Left lobe of liver (tissue), 2 donors: Measurements from ENCODE around the gene MYCBP. TPM values are rescaled to one million over a fixed set of nuclear protein-coding genes. Genes with fewer than 3 reads are reported as not detected.
A peak's percentile ranks its signal among the peaks of the same experiment; 100 is the strongest.
"Not testable (repeated sequence)": the region's sequence is repeated elsewhere in the genome, so short reads cannot be mapped to it uniquely, and the experiment has no call there.

Experiments
- ATAC-seq: fragments of 200-7000 bp; cut with Tn5 transposase; one replicate; pipeline ENCODE4 v1.9.1; 2020; ENCODE audit warnings: mild to moderate bottlenecking, moderate library complexity
- DNase-seq: peaks from one replicate; pipeline ENCODE4 v3.0.0-alpha.2; 2020; ENCODE audit warnings: low spot score
- total RNA-seq: library from RNA; stranded (reverse); gene quantifications from one replicate; pipeline ENCODE4 v1.2.1, GENCODE V29; 2021
- donor health status: DM: no; HTN: no; CAD: no; lungs with moderate emphysema.
- donor health status: DM: no; HTN: yes; CAD: no.

The MYCBP gene
- 10.9 TPM for total RNA-seq

GRCh38 chr1:38873027-38873969 lies at the start of gene MYCBP:
Gene MYCBP, minus strand, starts transcription at chr1:38873348. Its CDS starts 43 bp downstream, at chr1:38873305.
- DNase-seq: peak; percentile 98
- ATAC-seq: peak; percentile 99

GRCh38 chr1:38919130-38919529 lies 46.0 kb upstream of the MYCBP start:
- ATAC-seq (peak; percentile 88), DNase-seq (no peak)

GRCh38 chr1:38918568-38918967 lies 45.4 kb upstream of the MYCBP start:
- ATAC-seq (no peak), DNase-seq (no peak)

GRCh38 chr1:38917772-38918171 lies 44.6 kb upstream of the MYCBP start:
- no peak for ATAC-seq
- peak; percentile 6 for DNase-seq

- ATAC-seq (no peak), DNase-seq (peak; percentile 3)
Measured at GRCh38 chr1:38917337-38917736, 44.2 kb upstream of the MYCBP start.

- no peak for DNase-seq
- no peak for ATAC-seq
Measured at GRCh38 chr1:38915352-38915948, 42.3 kb upstream of the MYCBP start.

GRCh38 chr1:38914908-38915307 lies 41.8 kb upstream of the MYCBP start:
- not testable (repeated sequence) for ATAC-seq, DNase-seq

GRCh38 chr1:38908821-38909220 lies 35.7 kb upstream of the MYCBP start:
- ATAC-seq (no peak), DNase-seq (no peak)

GRCh38 chr1:38905985-38906384 lies 32.8 kb upstream of the MYCBP start:
- ATAC-seq: no peak
- no peak for DNase-seq

GRCh38 chr1:38899560-38899959 lies 26.4 kb upstream of the MYCBP start:
- DNase-seq (no peak), ATAC-seq (no peak)

GRCh38 chr1:38898653-38899230 lies 25.6 kb upstream of the MYCBP start:
- DNase-seq: no peak
- no peak for ATAC-seq

GRCh38 chr1:38896169-38896568 lies 23.0 kb upstream of the MYCBP start:
- DNase-seq (no peak), ATAC-seq (no peak)

GRCh38 chr1:38892976-38893375 lies 19.8 kb upstream of the MYCBP start:
- DNase-seq (no peak), ATAC-seq (no peak)

- no peak for ATAC-seq
- DNase-seq: no peak
Measured at GRCh38 chr1:38891753-38892152, 18.6 kb upstream of the MYCBP start.

- ATAC-seq: no peak
- no peak for DNase-seq
Measured at GRCh38 chr1:38889589-38889988, 16.4 kb upstream of the MYCBP start.

GRCh38 chr1:38888423-38889333 lies 15.5 kb upstream of the MYCBP start:
- ATAC-seq (no peak), DNase-seq (no peak)

- ATAC-seq (no peak), DNase-seq (no peak)
Measured at GRCh38 chr1:38885092-38885491, 11.9 kb upstream of the MYCBP start.

- DNase-seq: no peak
- no peak for ATAC-seq
Measured at GRCh38 chr1:38881487-38881886, 8.3 kb upstream of the MYCBP start, which contains the start of gene GJA9. Gene GJA9, minus strand, starts transcription at chr1:38881587. Its CDS starts 5,489 bp downstream, at chr1:38876098.

- ATAC-seq: no peak
- no peak for DNase-seq
Measured at GRCh38 chr1:38875811-38876210, 2.7 kb upstream of the MYCBP start.

GRCh38 chr1:38872401-38873026 lies 634 bp downstream of the MYCBP start:
- DNase-seq: no peak
- ATAC-seq: peak; percentile 30
